Loucy (cell line): ENCODE results near the gene LILRB3.

Experiments
- H2AFZ ChIP-seq: fragments of 200-600 bp; sonication (generic); 2 replicates; pipeline ENCODE4 v1.6.0; 2016; ENCODE audit warnings: antibody characterized with exemption, mild to moderate bottlenecking, low read length, moderate library complexity
- H3F3A ChIP-seq: fragments of 200-600 bp; 2 replicates; pipeline ENCODE4 v1.6.0; 2016; ENCODE audit warnings: antibody characterized with exemption, low read depth, mild to moderate bottlenecking
- H3K27me3 ChIP-seq: fragments of 200-600 bp; sonication (generic); 2 replicates; pipeline ENCODE4 v1.6.1; 2014; ENCODE audit warnings: low read length, mild to moderate bottlenecking; ENCODE audit not compliant: insufficient read depth, poor library complexity, severe bottlenecking
- H3K36me3 ChIP-seq: fragments of 200-600 bp; sonication (generic); 2 replicates; pipeline ENCODE4 v1.6.1; 2016; ENCODE audit warnings: low read length; ENCODE audit not compliant: insufficient read depth
- H3K4me1 ChIP-seq: fragments of 200-600 bp; sonication (generic); 2 replicates; pipeline ENCODE4 v1.5.1; 2014; ENCODE audit warnings: low read length, mild to moderate bottlenecking; ENCODE audit not compliant: insufficient read depth, poor library complexity, severe bottlenecking
- H3K4me2 ChIP-seq: fragments of 200-600 bp; sonication (generic); 2 replicates; pipeline ENCODE4 v1.6.0; 2014; ENCODE audit warnings: antibody characterized with exemption, low read length, low read depth, mild to moderate bottlenecking; ENCODE audit not compliant: poor library complexity, severe bottlenecking
- H3K4me3 ChIP-seq: fragments of 200-600 bp; sonication (generic); 2 replicates; pipeline ENCODE4 v1.5.1; 2014; ENCODE audit warnings: low read length, mild to moderate bottlenecking, mixed read lengths; ENCODE audit not compliant: poor library complexity, severe bottlenecking
- H3K79me2 ChIP-seq: fragments of 200-600 bp; sonication (generic); 2 replicates; pipeline ENCODE4 v1.6.1; 2014; ENCODE audit warnings: low read length; ENCODE audit not compliant: insufficient read depth
- H3K9ac ChIP-seq: fragments of 200-600 bp; sonication (generic); 2 replicates; pipeline ENCODE4 v1.6.0; 2014; ENCODE audit warnings: mild to moderate bottlenecking, low read depth, low read length, moderate library complexity; ENCODE audit not compliant: poor library complexity, severe bottlenecking
- H3K9me2 ChIP-seq: fragments of 200-600 bp; sonication (generic); replicated peaks from 2 replicates; pipeline ENCODE4 v1.6.1; 2016; ENCODE audit warnings: low read depth, low read length, mixed read lengths
- H3K9me3 ChIP-seq: fragments of 200-600 bp; sonication (generic); 2 replicates; pipeline ENCODE4 v1.6.1; 2014; ENCODE audit warnings: mild to moderate bottlenecking, antibody characterized with exemption, low read length, low read depth; ENCODE audit not compliant: insufficient read depth
- H4K20me1 ChIP-seq: fragments of 200-600 bp; sonication (generic); 2 replicates; pipeline ENCODE4 v1.6.0; 2014; ENCODE audit warnings: antibody characterized with exemption, low read length, mild to moderate bottlenecking; ENCODE audit not compliant: insufficient read depth, poor library complexity, severe bottlenecking
- EZH2phosphoT487 ChIP-seq: fragments of 200-600 bp; IDR thresholded peaks from 2 replicates; pipeline ENCODE4 v1.6.1; 2018; ENCODE audit warnings: antibody characterized with exemption, mild to moderate bottlenecking, moderate library complexity, borderline replicate concordance
- TF ChIP-seq, protein P1 (sequence below): fragments of 200-600 bp; sonication (generic); conservative IDR thresholded peaks from 2 replicates; pipeline ENCODE4 v1.5.1; 2014; ENCODE audit warnings: mild to moderate bottlenecking, antibody characterized with exemption, low read length

The LILRB3 gene

DNA sequence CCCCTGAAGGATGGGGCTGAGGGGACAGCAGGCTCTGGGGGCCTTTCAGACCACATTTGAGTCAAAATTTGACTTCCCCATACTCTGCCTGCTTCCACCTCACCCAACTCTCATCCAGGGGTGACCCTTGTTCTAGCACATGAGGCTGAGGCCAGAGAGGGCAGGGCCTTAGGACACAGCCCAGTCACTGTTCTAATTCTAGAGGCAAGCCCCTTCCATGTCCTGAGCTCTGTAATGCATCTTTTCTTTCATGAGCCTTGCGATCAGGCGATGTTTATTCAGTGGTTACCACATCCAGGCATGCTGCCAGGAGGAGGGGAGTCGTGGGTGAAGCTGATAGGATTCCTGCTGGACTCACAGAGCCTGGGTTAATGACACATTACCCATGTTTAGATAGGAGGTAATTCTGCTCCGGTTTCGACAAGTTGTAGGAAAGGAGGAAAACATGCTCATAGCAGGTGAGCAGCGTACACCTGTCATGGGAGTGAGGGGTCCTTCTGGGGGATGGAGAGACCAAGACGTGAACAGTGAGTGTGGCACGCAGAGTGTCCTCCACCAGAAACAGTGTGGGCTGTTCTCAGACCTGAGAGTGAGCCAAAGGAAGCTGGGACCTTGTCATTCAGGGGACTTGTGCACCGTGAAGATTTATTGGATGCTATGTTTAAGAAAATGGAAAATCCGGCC is 12.9 kb downstream of the LILRB3 start:
- Histone ChIP-seq H3F3A (peaks cover 14% of the 10 kb centered on the region), H3K9ac (no peak overlapping the region), H3K9me3 (no peaks in the 10 kb centered on the region), H3K4me1 (peaks cover 48% of the 10 kb centered on the region), H4K20me1 (peaks cover 63% of the 10 kb centered on the region), H3K4me2 (peak overlapping the region; percentile 53), H3K36me3 (peaks cover 41% of the 10 kb centered on the region; the same call in 1 of the 2 replicates), H3K27me3 (no peaks in the 10 kb centered on the region), H3K79me2 (peaks cover 65% of the 10 kb centered on the region), H3K4me3 (peak overlapping the region; percentile 16), H2AFZ (no peak overlapping the region), H3K9me2 (no peaks in the 10 kb centered on the region)
- TF ChIP-seq, protein P1, sequence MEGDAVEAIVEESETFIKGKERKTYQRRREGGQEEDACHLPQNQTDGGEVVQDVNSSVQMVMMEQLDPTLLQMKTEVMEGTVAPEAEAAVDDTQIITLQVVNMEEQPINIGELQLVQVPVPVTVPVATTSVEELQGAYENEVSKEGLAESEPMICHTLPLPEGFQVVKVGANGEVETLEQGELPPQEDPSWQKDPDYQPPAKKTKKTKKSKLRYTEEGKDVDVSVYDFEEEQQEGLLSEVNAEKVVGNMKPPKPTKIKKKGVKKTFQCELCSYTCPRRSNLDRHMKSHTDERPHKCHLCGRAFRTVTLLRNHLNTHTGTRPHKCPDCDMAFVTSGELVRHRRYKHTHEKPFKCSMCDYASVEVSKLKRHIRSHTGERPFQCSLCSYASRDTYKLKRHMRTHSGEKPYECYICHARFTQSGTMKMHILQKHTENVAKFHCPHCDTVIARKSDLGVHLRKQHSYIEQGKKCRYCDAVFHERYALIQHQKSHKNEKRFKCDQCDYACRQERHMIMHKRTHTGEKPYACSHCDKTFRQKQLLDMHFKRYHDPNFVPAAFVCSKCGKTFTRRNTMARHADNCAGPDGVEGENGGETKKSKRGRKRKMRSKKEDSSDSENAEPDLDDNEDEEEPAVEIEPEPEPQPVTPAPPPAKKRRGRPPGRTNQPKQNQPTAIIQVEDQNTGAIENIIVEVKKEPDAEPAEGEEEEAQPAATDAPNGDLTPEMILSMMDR: no peak
- no peak for TF ChIP-seq EZH2phosphoT487

DNA sequence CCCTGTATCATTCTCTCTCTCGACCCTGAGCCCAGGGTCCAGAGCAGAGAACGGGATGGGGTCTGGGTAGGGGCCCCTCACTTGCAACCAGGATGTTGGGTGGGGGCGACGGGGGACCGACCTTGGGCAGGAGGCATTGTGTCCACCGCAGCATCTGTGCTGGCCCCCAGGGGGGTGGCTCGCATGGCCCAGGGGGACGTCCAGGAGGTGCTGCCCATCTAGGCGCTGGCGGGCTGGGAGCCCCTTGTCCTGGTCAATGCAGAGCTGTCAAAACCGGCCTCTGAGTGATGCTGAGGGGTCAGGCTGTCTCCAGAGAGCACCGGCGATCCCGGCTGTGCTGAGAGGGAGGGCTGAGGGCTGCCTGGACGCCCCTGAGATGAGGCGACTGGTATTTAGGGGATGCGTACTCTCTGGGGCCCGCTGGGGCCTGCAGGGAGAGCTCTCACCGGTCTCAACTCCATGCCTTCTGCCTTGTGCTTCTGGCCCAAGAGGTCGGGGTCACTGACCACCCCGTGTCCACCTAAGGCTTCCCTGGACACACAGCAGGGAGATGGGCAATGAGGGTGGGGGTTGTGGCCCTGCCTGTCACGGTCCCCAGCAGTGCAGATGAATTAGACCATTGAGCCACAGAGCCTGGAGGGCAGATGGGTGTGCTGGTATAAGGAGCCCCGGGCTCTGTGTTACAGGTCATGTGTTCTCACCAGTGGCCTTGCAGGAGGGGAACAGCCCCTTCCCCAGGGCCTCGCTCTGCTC is 13.6 kb downstream of the LILRB3 start:
- Histone ChIP-seq H3K9me2 (no peaks in the 10 kb centered on the region), H2AFZ (no peak overlapping the region), H3K4me1 (peaks cover 55% of the 10 kb centered on the region), H4K20me1 (peaks cover 71% of the 10 kb centered on the region), H3K4me3 (peak overlapping the region; percentile 16), H3K79me2 (peaks cover 73% of the 10 kb centered on the region), H3K9me3 (no peaks in the 10 kb centered on the region), H3K36me3 (peaks cover 48% of the 10 kb centered on the region), H3F3A (peaks cover 14% of the 10 kb centered on the region), H3K4me2 (peak overlapping the region; percentile 53), H3K27me3 (no peaks in the 10 kb centered on the region), H3K9ac (no peak overlapping the region)
- no peak for TF ChIP-seq EZH2phosphoT487
- TF ChIP-seq, protein P1: no peak

DNA sequence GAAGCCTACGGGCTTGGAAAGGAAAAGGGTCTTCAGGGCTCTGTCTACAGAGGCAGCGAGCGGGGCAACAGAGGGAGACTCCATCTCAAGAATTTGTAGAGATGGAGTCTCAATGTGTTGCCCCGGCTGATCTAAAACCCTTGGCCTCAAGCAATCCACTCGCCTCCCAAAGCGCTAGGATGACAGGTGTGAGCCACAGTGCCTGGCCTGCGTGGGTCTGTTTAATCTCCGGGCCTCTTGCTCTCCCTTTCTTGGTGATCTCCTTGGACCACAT is 14.1 kb downstream of the LILRB3 start:
- H3F3A ChIP-seq: peaks cover 14% of the 10 kb centered on the region
- peaks cover 55% of the 10 kb centered on the region for H3K4me1 ChIP-seq
- TF ChIP-seq EZH2phosphoT487: no peak
- TF ChIP-seq, protein P1: no peak
- H4K20me1 ChIP-seq: peaks cover 76% of the 10 kb centered on the region
- no peak overlapping the region for H2AFZ ChIP-seq
- H3K9ac ChIP-seq: no peak overlapping the region
- H3K27me3 ChIP-seq: no peaks in the 10 kb centered on the region
- no peaks in the 10 kb centered on the region for H3K9me2 ChIP-seq
- peaks cover 78% of the 10 kb centered on the region for H3K79me2 ChIP-seq
- no peak overlapping the region for H3K4me3 ChIP-seq
- no peaks in the 10 kb centered on the region for H3K9me3 ChIP-seq
- peak overlapping the region; percentile 16 for H3K4me2 ChIP-seq
- H3K36me3 ChIP-seq: peaks cover 53% of the 10 kb centered on the region
